Activated naive CD8-positive, alpha-beta T cell (primary cell): ENCODE measurements around the gene IMPDH2.
"Not testable (repeated sequence)": the region's sequence is repeated elsewhere in the genome, so short reads cannot be mapped to it uniquely, and the experiment has no call there.

Source experiments
- H3K27ac Mint-ChIP-seq: one replicate; pipeline ENCODE4 v1.8.0; 2021; ENCODE audit warnings: mixed read lengths
- H3K27me3 Mint-ChIP-seq: one replicate; pipeline ENCODE4 v1.8.0; 2021; ENCODE audit warnings: mixed read lengths
- H3K36me3 Mint-ChIP-seq: one replicate; pipeline ENCODE4 v1.8.0; 2021; ENCODE audit warnings: mixed read lengths
- H3K4me1 Mint-ChIP-seq: one replicate; pipeline ENCODE4 v1.8.0; 2021; ENCODE audit warnings: low read depth, mixed read lengths
- H3K4me3 Mint-ChIP-seq: one replicate; pipeline ENCODE4 v1.8.0; 2021; ENCODE audit warnings: mild to moderate bottlenecking, mixed read lengths
- H3K9me3 Mint-ChIP-seq: one replicate; pipeline ENCODE4 v1.8.0; 2021; ENCODE audit warnings: low read depth, mixed read lengths

The IMPDH2 gene

GRCh38 chr3:49016414-49017228, 12.6 kb downstream of the IMPDH2 start:
- H3K36me3 Mint-ChIP-seq, result no peaks in the 10 kb centered on the region
- H3K4me3 Mint-ChIP-seq, result no peak overlapping the region
- H3K27me3 Mint-ChIP-seq, result no peaks in the 10 kb centered on the region
- H3K4me1 Mint-ChIP-seq, result peaks cover 25% of the 10 kb centered on the region
- H3K27ac Mint-ChIP-seq, result peak overlapping the region; percentile 28
- H3K9me3 Mint-ChIP-seq, result no peaks in the 10 kb centered on the region

- Mint-ChIP-seq H3K4me3 (no peak overlapping the region), H3K27ac (no peak overlapping the region), H3K27me3 (no peaks in the 10 kb centered on the region), H3K36me3 (no peaks in the 10 kb centered on the region), H3K9me3 (no peaks in the 10 kb centered on the region), H3K4me1 (peaks cover 28% of the 10 kb centered on the region)
Observed at GRCh38 chr3:49015765-49016164, 13.4 kb downstream of the IMPDH2 start.

GRCh38 chr3:49015072-49015471, 14.1 kb downstream of the IMPDH2 start:
- Mint-ChIP-seq H3K4me3 (no peak overlapping the region), H3K9me3 (no peaks in the 10 kb centered on the region), H3K36me3 (no peaks in the 10 kb centered on the region), H3K27ac (no peak overlapping the region), H3K4me1 (peaks cover 25% of the 10 kb centered on the region), H3K27me3 (no peaks in the 10 kb centered on the region)

GRCh38 chr3:49013738-49014660, 15.2 kb downstream of the IMPDH2 start:
- no peak overlapping the region for H3K27ac Mint-ChIP-seq
- H3K27me3 Mint-ChIP-seq, result no peaks in the 10 kb centered on the region
- H3K4me1 Mint-ChIP-seq, result peaks cover 23% of the 10 kb centered on the region
- H3K36me3 Mint-ChIP-seq, result no peaks in the 10 kb centered on the region
- H3K9me3 Mint-ChIP-seq, result no peaks in the 10 kb centered on the region
- H3K4me3 Mint-ChIP-seq, result no peak overlapping the region

- no peak overlapping the region for H3K27ac Mint-ChIP-seq
- H3K4me3 Mint-ChIP-seq, result no peak overlapping the region
- H3K36me3 Mint-ChIP-seq, result no peaks in the 10 kb centered on the region
- H3K9me3 Mint-ChIP-seq, result no peaks in the 10 kb centered on the region
- H3K27me3 Mint-ChIP-seq, result no peaks in the 10 kb centered on the region
- peaks cover 24% of the 10 kb centered on the region for H3K4me1 Mint-ChIP-seq
Observed at GRCh38 chr3:49013113-49013737, 16.0 kb downstream of the IMPDH2 start.

- no peak overlapping the region for H3K4me3 Mint-ChIP-seq
- no peaks in the 10 kb centered on the region for H3K36me3 Mint-ChIP-seq
- H3K27me3 Mint-ChIP-seq, result no peaks in the 10 kb centered on the region
- no peak overlapping the region for H3K27ac Mint-ChIP-seq
- H3K9me3 Mint-ChIP-seq, result no peaks in the 10 kb centered on the region
- H3K4me1 Mint-ChIP-seq, result peaks cover 28% of the 10 kb centered on the region
Observed at GRCh38 chr3:49012441-49013017, 16.7 kb downstream of the IMPDH2 start.

- peak overlapping the region; percentile 99 for H3K4me3 Mint-ChIP-seq
- H3K27ac Mint-ChIP-seq, result no peak overlapping the region
- H3K36me3 Mint-ChIP-seq, result no peaks in the 10 kb centered on the region
- no peaks in the 10 kb centered on the region for H3K9me3 Mint-ChIP-seq
- H3K27me3 Mint-ChIP-seq, result no peaks in the 10 kb centered on the region
- peaks cover 29% of the 10 kb centered on the region for H3K4me1 Mint-ChIP-seq
Observed at GRCh38 chr3:49009396-49009795, 19.8 kb downstream of the IMPDH2 start.

- H3K9me3 Mint-ChIP-seq, H3K36me3 Mint-ChIP-seq, H3K27me3 Mint-ChIP-seq: not testable (repeated sequence)
- peaks cover 29% of the 10 kb centered on the region for H3K4me1 Mint-ChIP-seq
- peak overlapping the region; percentile 100 for H3K27ac Mint-ChIP-seq
- peak overlapping the region; percentile 99 for H3K4me3 Mint-ChIP-seq
Observed at GRCh38 chr3:49008627-49009026, 20.6 kb downstream of the IMPDH2 start.

- Mint-ChIP-seq H3K27me3 (no peaks in the 10 kb centered on the region), H3K4me1 (peaks cover 29% of the 10 kb centered on the region), H3K9me3 (no peaks in the 10 kb centered on the region), H3K4me3 (peak overlapping the region; percentile 99), H3K27ac (peak overlapping the region; percentile 100), H3K36me3 (no peaks in the 10 kb centered on the region)
Observed at GRCh38 chr3:49007771-49008528, 21.2 kb downstream of the IMPDH2 start.

GRCh38 chr3:49007068-49007770, 22.0 kb downstream of the IMPDH2 start, which contains the start of gene WDR6:
TSS of gene WDR6 (plus strand) at chr3:49007391. CDS start at chr3:49007432, 41 bp downstream.
- Mint-ChIP-seq H3K36me3 (no peaks in the 10 kb centered on the region), H3K4me1 (peaks cover 28% of the 10 kb centered on the region), H3K4me3 (peak within 1 kb of the TSS; percentile 99), H3K27me3 (no peaks in the 10 kb centered on the region), H3K9me3 (no peaks in the 10 kb centered on the region), H3K27ac (peak within 1 kb of the TSS; percentile 100)

GRCh38 chr3:49006408-49007067, 22.7 kb downstream of the IMPDH2 start:
- Mint-ChIP-seq H3K4me1 (peaks cover 23% of the 10 kb centered on the region), H3K36me3 (no peaks in the 10 kb centered on the region), H3K4me3 (peak overlapping the region; percentile 99), H3K9me3 (no peaks in the 10 kb centered on the region), H3K27ac (peak overlapping the region; percentile 100), H3K27me3 (no peaks in the 10 kb centered on the region)

- no peak overlapping the region for H3K27ac Mint-ChIP-seq
- no peaks in the 10 kb centered on the region for H3K9me3 Mint-ChIP-seq
- H3K4me1 Mint-ChIP-seq, result peaks cover 21% of the 10 kb centered on the region
- no peaks in the 10 kb centered on the region for H3K27me3 Mint-ChIP-seq
- peak overlapping the region; percentile 99 for H3K4me3 Mint-ChIP-seq
- H3K36me3 Mint-ChIP-seq, result no peaks in the 10 kb centered on the region
Observed at GRCh38 chr3:49005998-49006397, 23.2 kb downstream of the IMPDH2 start.

GRCh38 chr3:49005303-49005680, 23.9 kb downstream of the IMPDH2 start:
- Mint-ChIP-seq H3K9me3 (no peaks in the 10 kb centered on the region), H3K27me3 (no peaks in the 10 kb centered on the region), H3K4me3 (no peak overlapping the region), H3K4me1 (peaks cover 21% of the 10 kb centered on the region), H3K27ac (no peak overlapping the region), H3K36me3 (no peaks in the 10 kb centered on the region)
